T-helper 2 cell treated with Interferon-gamma antibody and Interleukin-4, amounts not matched to agents 5 μg/mL and 100 μg/mL, for 36 hours (primary cell): Measurements from ENCODE around the gene PLA2G2C.

Source experiments
- DNase-seq: peaks from one replicate; pipeline ENCODE4 v3.0.0; 2021; ENCODE audit warnings: low spot score
- H3K27ac Mint-ChIP-seq: one replicate; pipeline ENCODE4 v1.8.0; 2021; ENCODE audit warnings: mild to moderate bottlenecking, mixed read lengths
- H3K27me3 Mint-ChIP-seq: one replicate; pipeline ENCODE4 v1.8.0; 2021; ENCODE audit warnings: low read depth, mixed read lengths
- H3K36me3 Mint-ChIP-seq: one replicate; pipeline ENCODE4 v1.8.0; 2021; ENCODE audit warnings: low read depth, mixed read lengths
- H3K4me1 Mint-ChIP-seq: one replicate; pipeline ENCODE4 v1.8.0; 2021; ENCODE audit warnings: low read depth, mixed read lengths
- H3K4me3 Mint-ChIP-seq: one replicate; pipeline ENCODE4 v1.8.0; 2022; ENCODE audit warnings: mild to moderate bottlenecking, moderate library complexity, mixed read lengths
- H3K9me3 Mint-ChIP-seq: one replicate; pipeline ENCODE4 v1.8.0; 2021; ENCODE audit warnings: mixed read lengths

The PLA2G2C gene

DNA sequence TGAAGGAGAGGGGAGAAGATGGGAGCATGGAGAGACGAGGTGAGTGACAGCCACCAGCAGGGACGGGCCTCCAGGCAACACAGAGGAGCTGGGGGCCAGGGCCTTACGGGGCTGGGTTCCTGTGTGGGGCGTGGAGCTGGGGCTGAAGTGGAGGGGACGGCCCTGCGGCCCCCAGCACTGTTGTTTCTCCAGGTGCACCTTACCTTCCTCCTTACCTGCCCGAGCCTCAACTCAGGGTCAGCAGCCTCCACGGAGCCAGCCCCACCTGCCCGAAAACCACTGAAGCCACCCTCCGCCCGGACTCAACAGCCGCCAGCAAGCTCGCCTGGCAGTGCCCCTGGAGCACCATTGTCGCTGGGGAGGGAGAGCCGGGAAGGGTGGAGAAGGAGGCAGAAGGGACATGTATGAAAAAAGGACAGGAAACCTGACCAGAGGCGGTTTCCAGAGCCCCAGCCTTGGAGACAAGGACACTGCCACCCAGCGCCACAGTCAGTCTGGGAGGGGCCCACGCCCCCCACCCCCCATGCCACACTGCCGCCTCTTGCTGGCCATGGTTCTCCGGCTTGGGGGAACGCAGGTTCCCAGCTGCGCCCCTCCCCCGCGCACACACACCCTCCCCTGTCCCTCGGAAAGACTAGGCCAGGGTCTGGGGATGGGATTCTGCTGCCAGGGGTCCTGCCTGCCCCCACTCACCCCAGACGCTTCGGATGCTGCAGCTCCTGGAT, 36.6 kb downstream of the PLA2G2C start:
- H3K4me3 Mint-ChIP-seq: no peak overlapping the region
- no peaks in the 10 kb centered on the region for H3K9me3 Mint-ChIP-seq
- H3K27me3 Mint-ChIP-seq: peaks cover 3% of the 10 kb centered on the region
- DNase-seq: no peak
- H3K27ac Mint-ChIP-seq: no peak overlapping the region
- H3K36me3 Mint-ChIP-seq: no peaks in the 10 kb centered on the region
- peaks cover 11% of the 10 kb centered on the region for H3K4me1 Mint-ChIP-seq

- Mint-ChIP-seq H3K27ac (no peak overlapping the region), H3K4me1 (peaks cover 2% of the 10 kb centered on the region), H3K27me3 (peaks cover 3% of the 10 kb centered on the region), H3K36me3 (no peaks in the 10 kb centered on the region), H3K9me3 (no peaks in the 10 kb centered on the region), H3K4me3 (no peak overlapping the region)
- no peak for DNase-seq
Observed at GRCh38 chr1:20148571-20149500, 37.5 kb downstream of the PLA2G2C start.

GRCh38 chr1:20147846-20148570, 38.3 kb downstream of the PLA2G2C start:
- Mint-ChIP-seq H3K9me3 (no peaks in the 10 kb centered on the region), H3K27ac (no peak overlapping the region), H3K4me1 (peaks cover 2% of the 10 kb centered on the region), H3K36me3 (no peaks in the 10 kb centered on the region), H3K4me3 (no peak overlapping the region), H3K27me3 (peaks cover 3% of the 10 kb centered on the region)
- no peak for DNase-seq

- Mint-ChIP-seq H3K4me3 (no peak overlapping the region), H3K27ac (no peak overlapping the region), H3K36me3 (no peaks in the 10 kb centered on the region), H3K9me3 (no peaks in the 10 kb centered on the region), H3K27me3 (no peaks in the 10 kb centered on the region), H3K4me1 (no peaks in the 10 kb centered on the region)
- DNase-seq: no peak
Observed at GRCh38 chr1:20143734-20144565, 42.4 kb downstream of the PLA2G2C start.

GRCh38 chr1:20143318-20143717, 43.0 kb downstream of the PLA2G2C start:
- no peak for DNase-seq
- no peak overlapping the region for H3K27ac Mint-ChIP-seq
- no peak overlapping the region for H3K4me3 Mint-ChIP-seq
- no peaks in the 10 kb centered on the region for H3K4me1 Mint-ChIP-seq
- H3K36me3 Mint-ChIP-seq: no peaks in the 10 kb centered on the region
- H3K27me3 Mint-ChIP-seq: no peaks in the 10 kb centered on the region
- no peaks in the 10 kb centered on the region for H3K9me3 Mint-ChIP-seq

DNA sequence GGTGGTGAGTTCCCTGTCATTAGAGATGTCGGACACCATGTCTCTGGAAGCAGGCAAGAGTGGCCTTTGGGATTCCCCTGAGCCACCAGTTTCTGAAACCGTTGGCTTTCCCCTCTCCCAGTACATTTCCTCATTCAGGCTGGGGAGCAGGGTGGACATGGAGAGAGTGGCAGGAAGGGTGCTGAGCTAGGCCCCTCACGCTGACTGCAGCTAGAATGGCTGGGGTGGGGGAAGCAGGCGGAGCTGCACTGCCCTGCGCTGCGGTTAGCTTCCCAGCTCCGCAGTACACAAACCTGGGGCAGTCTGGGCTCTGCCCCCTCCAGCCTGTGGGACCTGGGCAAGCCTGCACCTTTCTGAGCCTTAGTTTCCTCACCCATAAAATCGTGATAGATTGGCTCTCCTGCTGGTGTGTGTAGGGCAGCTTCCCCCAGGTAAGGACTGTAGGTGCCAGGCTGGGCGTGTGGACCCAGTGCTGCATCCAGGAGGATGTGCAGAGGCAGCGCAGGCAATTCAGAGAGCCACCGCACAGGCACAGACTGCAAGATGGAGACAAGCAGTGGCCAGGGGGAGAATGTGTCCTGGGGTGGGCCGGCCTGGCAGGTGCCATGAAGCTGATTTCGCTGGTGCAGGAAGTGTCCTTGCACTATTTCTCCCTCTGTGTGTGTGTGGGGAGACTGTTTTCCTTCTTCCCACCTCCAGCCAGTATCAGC, 44.2 kb downstream of the PLA2G2C start:
- Mint-ChIP-seq H3K27me3 (no peaks in the 10 kb centered on the region), H3K9me3 (no peaks in the 10 kb centered on the region), H3K4me1 (no peaks in the 10 kb centered on the region), H3K36me3 (no peaks in the 10 kb centered on the region), H3K27ac (no peak overlapping the region), H3K4me3 (no peak overlapping the region)
- DNase-seq: no peak

DNA sequence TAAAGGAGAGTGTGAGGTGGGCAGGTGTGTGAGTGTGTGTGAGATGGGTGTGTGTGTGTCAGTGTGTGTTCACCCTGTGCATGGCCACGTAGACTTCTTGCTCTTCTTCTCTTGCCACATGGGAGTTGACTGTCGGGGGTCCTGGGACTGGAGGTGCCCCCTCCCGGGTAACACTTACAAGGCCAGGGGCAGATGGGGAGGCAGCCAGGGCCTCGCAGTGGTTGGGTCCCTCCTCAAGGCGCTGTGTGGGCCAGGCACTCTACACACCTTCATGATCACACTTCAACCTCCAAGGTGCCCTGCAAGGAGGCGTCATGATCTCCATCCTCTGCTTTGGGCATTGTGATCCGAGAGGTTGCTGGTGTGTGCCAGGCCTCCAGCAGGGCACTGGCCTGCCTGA, 44.9 kb downstream of the PLA2G2C start:
- no peaks in the 10 kb centered on the region for H3K36me3 Mint-ChIP-seq
- no peak overlapping the region for H3K4me3 Mint-ChIP-seq
- no peaks in the 10 kb centered on the region for H3K27me3 Mint-ChIP-seq
- no peak for DNase-seq
- H3K4me1 Mint-ChIP-seq: no peaks in the 10 kb centered on the region
- H3K27ac Mint-ChIP-seq: no peak overlapping the region
- H3K9me3 Mint-ChIP-seq: no peaks in the 10 kb centered on the region

GRCh38 chr1:20141001-20141400, 45.3 kb downstream of the PLA2G2C start:
- Mint-ChIP-seq H3K4me1 (no peaks in the 10 kb centered on the region), H3K4me3 (no peak overlapping the region), H3K9me3 (no peaks in the 10 kb centered on the region), H3K27me3 (no peaks in the 10 kb centered on the region), H3K27ac (no peak overlapping the region), H3K36me3 (no peaks in the 10 kb centered on the region)
- DNase-seq: no peak

GRCh38 chr1:20139776-20140612, 46.3 kb downstream of the PLA2G2C start:
- Mint-ChIP-seq H3K4me1 (no peaks in the 10 kb centered on the region), H3K4me3 (no peak overlapping the region), H3K27me3 (no peaks in the 10 kb centered on the region), H3K27ac (no peak overlapping the region), H3K9me3 (no peaks in the 10 kb centered on the region), H3K36me3 (no peaks in the 10 kb centered on the region)
- DNase-seq: no peak

- H3K27ac Mint-ChIP-seq: no peak within 1 kb of the TSS
- no peaks in the 10 kb centered on the region for H3K36me3 Mint-ChIP-seq
- no peak for DNase-seq
- H3K4me1 Mint-ChIP-seq: no peaks in the 10 kb centered on the region
- no peaks in the 10 kb centered on the region for H3K9me3 Mint-ChIP-seq
- H3K4me3 Mint-ChIP-seq: no peak within 1 kb of the TSS
- H3K27me3 Mint-ChIP-seq: peaks cover 1% of the 10 kb centered on the region
Observed at GRCh38 chr1:20138961-20139550, 47.3 kb downstream of the PLA2G2C start, which contains the start of gene PLA2G2F. Gene PLA2G2F, plus strand, starts transcription at chr1:20139323. Its CDS starts 105 bp downstream, at chr1:20139428.

- no peak for DNase-seq
- Mint-ChIP-seq H3K4me3 (no peak overlapping the region), H3K27ac (no peak overlapping the region), H3K27me3 (peaks cover 3% of the 10 kb centered on the region), H3K9me3 (no peaks in the 10 kb centered on the region), H3K4me1 (no peaks in the 10 kb centered on the region), H3K36me3 (no peaks in the 10 kb centered on the region)
Observed at GRCh38 chr1:20138346-20138745, 48.0 kb downstream of the PLA2G2C start.

DNA sequence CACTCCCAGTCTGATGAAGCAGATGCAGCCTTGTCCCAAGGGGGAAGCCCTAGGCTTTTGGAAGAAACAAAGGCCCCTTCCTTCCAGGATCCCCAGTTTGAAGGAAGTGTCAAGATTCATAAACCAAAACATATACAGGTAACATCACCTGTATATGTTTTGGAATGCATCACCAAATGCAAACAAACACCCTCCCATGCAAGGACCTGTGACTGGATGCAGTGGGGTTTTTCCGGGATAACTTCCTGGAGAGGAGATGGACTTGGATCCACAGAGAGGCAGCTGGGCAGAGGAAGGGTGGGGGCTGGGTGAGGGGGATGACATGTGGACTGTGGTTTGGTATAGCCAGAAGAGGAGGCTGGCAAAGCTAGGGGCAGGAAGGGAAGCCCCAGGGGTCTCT, 48.7 kb downstream of the PLA2G2C start:
- Mint-ChIP-seq H3K36me3 (no peaks in the 10 kb centered on the region), H3K4me1 (no peaks in the 10 kb centered on the region), H3K27ac (no peak overlapping the region), H3K9me3 (no peaks in the 10 kb centered on the region), H3K4me3 (no peak overlapping the region), H3K27me3 (peaks cover 6% of the 10 kb centered on the region)
- no peak for DNase-seq
